Right atrium auricular region (tissue), 2 donors: ENCODE data around the gene VLDLR. TPM values are rescaled to one million over a fixed set of nuclear protein-coding genes. Genes with fewer than 3 reads are reported as not detected.

Experiments used
- DNase-seq: peaks from one replicate; pipeline ENCODE4 v3.0.0-alpha.2; 2019; ENCODE audit warnings: low spot score
- H3K27ac ChIP-seq, 2 donors: fragments of 200-600 bp; sonication (generic); 1 replicate in 1 of 2; 2 replicates in 1 of 2; pipeline ENCODE4 v1.5.1; 2016 to 2019
- H3K27me3 ChIP-seq, 2 donors: fragments of 200-600 bp; sonication (generic); one replicate each; pipeline versions ENCODE4 v1.5.1 to v1.6.0; 2017 to 2019
- H3K36me3 ChIP-seq: fragments of 200-600 bp; sonication (generic); one replicate; pipeline ENCODE4 v1.5.1; 2016
- H3K4me1 ChIP-seq, 2 donors: fragments of 200-600 bp; sonication (generic); one replicate each; pipeline versions ENCODE4 v1.5.1 to v1.6.0; 2017 to 2019
- H3K4me3 ChIP-seq, 2 donors: fragments of 200-600 bp; sonication (generic); 1 replicate in 1 of 2; 2 replicates in 1 of 2; pipeline ENCODE4 v1.5.1; 2017 to 2019; ENCODE audit warnings: mild to moderate bottlenecking in 1 of 2, moderate library complexity in 1 of 2
- H3K9me3 ChIP-seq, 2 donors: fragments of 200-600 bp; sonication (generic); one replicate each; pipeline ENCODE4 v1.5.1; 2019
- total RNA-seq, 2 donors: library from RNA; depleted of rRNA; stranded (reverse); fragments of >200 nt; gene quantifications; one replicate each; pipeline ENCODE4 v1.1.0, GENCODE V29; 2016
- TF ChIP-seq, protein P1 (sequence below), 2 donors: fragments of 200-600 bp; sonication (generic); IDR thresholded peaks; one replicate each; pipeline ENCODE4 v1.5.1; 2019; ENCODE audit warnings: antibody characterized with exemption in 2 of 2

The VLDLR gene
- total RNA-seq, 2 donors from 2014 or later, result 45.3 to 66.9 TPM

DNA sequence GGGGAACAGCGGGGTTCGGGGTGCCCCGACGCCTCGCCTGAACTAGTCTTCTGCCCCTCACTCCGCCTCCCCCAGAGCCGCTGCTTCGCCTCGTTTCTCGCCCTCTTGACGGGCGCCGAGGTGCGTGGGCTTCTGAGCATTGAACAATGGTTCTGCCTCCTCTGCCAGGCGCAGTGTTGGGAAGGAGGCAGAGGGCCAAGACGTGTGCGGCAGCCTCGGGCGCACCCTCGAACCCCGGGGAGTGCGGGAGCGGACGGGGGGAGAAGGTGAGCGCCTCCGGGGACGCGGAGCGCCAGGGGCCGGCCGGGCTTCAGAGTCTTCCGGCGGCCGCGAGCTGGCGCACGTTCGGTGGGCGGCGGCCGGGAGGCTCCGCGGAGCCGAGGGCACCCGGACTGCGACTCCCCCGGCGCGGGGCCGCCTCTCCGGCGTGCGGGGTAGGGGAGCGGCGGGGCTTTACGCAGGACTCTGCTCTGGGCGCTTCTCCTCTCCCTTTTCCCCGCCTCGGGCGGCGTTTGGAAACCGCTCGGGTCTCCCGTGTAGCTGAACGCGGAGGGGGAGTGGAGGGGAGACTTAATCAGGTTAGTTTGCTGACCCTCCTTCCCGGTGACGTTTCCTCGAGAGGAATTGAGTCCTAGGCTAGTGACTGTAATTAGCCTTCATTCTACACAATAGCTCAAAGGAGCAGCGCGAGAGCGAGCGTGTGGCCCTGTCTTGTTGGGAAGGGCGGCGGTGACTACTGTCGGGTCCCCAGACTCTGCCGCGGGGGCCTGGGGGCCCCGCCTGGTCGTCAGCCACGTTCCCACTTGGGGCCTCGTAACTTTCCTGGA, 1.1 kb downstream of the VLDLR start:
- peak overlapping the region; percentile 78 to 81 for H3K4me3 ChIP-seq
- no peaks in the 10 kb centered on the region for H3K9me3 ChIP-seq
- peak overlapping the region; percentile 90 to 97 for H3K27ac ChIP-seq
- no peak for DNase-seq
- no peaks in the 10 kb centered on the region for H3K27me3 ChIP-seq
- TF ChIP-seq, protein P1, sequence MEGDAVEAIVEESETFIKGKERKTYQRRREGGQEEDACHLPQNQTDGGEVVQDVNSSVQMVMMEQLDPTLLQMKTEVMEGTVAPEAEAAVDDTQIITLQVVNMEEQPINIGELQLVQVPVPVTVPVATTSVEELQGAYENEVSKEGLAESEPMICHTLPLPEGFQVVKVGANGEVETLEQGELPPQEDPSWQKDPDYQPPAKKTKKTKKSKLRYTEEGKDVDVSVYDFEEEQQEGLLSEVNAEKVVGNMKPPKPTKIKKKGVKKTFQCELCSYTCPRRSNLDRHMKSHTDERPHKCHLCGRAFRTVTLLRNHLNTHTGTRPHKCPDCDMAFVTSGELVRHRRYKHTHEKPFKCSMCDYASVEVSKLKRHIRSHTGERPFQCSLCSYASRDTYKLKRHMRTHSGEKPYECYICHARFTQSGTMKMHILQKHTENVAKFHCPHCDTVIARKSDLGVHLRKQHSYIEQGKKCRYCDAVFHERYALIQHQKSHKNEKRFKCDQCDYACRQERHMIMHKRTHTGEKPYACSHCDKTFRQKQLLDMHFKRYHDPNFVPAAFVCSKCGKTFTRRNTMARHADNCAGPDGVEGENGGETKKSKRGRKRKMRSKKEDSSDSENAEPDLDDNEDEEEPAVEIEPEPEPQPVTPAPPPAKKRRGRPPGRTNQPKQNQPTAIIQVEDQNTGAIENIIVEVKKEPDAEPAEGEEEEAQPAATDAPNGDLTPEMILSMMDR (IDR thresholded peaks at IDR 0.05), result no peak
- H3K4me1 ChIP-seq, result peaks cover 0 to 37% of the 10 kb centered on the region in 2 donors
- H3K36me3 ChIP-seq, result no peaks in the 10 kb centered on the region

DNA sequence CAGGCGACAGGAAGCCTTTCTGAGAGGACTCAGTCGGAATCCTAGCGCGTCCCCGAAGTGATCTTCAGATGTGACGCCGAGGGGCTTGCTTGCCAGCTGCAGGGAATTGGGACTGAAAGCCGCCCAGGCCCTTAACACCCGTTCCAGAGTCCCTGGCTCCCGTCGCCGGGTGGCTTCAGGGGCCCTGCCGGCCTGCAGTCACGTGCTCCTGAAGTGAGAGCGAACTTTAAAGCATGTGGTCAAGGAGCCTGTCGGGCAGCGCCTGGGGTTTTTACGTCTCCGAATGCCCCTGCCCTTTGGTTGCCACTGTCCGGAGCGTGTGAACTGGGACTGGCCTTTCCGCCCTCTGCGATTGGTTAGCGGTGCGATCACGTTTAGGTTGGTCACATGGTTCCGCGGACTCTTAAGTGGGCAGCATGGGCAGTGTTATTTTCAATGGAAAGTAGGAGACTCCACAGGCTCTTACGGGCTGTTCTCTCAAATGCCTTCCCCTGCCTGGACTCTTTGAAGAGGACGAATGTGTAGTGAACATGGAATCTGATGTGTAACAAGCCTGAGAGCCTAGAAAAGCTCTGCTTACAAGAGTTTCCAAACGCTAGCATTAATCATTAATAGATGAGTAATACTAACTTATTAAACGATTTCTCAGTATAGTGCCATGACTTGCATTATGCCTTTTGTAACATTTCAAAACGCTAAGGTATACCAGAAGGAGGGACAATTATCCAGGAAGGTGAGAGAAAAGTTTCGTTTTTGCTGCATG, 1.9 kb downstream of the VLDLR start:
- TF ChIP-seq, protein P1 (IDR thresholded peaks at IDR 0.05), result no peak
- no peaks in the 10 kb centered on the region for H3K27me3 ChIP-seq
- H3K9me3 ChIP-seq, result no peaks in the 10 kb centered on the region
- peaks cover 0 to 37% of the 10 kb centered on the region in 2 donors for H3K4me1 ChIP-seq
- peak overlapping the region; percentile 90 to 97 for H3K27ac ChIP-seq
- DNase-seq, result peak; percentile 85
- H3K36me3 ChIP-seq, result no peaks in the 10 kb centered on the region
- H3K4me3 ChIP-seq, result peak overlapping the region; percentile 78 to 81

DNA sequence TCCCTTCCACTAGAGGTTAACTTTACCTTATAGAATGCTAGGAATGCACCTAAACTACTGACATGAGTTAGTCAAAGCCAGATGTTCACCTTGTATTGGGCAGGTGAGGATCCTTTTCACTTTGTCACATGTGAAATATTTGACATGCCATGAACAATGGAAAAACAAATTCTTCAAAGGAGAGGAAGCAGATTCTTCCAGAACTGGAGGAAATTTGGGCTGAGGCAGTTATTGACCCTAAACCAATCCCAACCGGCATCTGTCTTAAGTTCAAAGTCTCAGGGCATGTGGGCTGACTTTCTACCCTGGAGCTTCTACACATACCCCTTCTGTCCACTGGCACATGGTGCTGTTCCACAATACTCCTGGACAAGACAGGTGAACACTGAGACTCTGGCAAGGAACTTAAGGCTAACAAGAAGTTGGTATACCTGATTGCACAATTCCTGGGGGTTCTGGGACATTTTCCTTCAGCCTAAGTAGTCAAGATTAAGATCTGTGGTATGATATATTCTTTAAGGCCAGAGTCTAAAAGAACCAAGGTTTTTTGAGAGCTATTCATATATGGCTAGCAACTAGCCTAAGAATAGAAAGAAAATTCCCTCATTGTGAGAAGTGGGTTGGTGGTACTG, 2.6 kb downstream of the VLDLR start:
- no peak for DNase-seq
- Histone ChIP-seq H3K9me3 (no peaks in the 10 kb centered on the region), H3K4me3 (peak overlapping the region in 1 of 2 donors; percentile 81), H3K27ac (peak overlapping the region; percentile 90 to 97), H3K4me1 (peaks cover 0 to 41% of the 10 kb centered on the region in 2 donors), H3K36me3 (no peaks in the 10 kb centered on the region), H3K27me3 (no peaks in the 10 kb centered on the region)
- TF ChIP-seq, protein P1 (IDR thresholded peaks at IDR 0.05), result no peak

DNA sequence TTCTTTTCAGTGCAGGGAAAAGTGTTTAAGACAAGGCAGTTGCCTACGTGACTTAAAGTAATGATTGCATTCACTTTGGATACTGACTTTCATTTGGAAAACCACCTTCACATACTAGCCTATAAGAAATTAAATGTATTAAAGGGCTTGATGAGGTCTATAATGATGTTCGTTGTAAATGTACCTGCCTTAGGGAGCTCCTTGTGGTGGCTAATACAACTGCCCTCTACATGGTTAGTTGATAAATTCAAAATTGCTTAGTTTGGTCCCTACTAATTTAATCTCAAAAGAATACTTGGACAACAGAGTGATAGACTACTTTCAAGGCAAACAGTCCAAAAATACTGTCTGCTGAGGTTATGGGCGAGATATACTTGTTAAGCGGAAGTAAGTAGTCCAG, 3.8 kb downstream of the VLDLR start:
- TF ChIP-seq, protein P1 (IDR thresholded peaks at IDR 0.05), result peak in 1 of 2 donors; percentile 14
- Histone ChIP-seq H3K36me3 (no peaks in the 10 kb centered on the region), H3K4me3 (no peak overlapping the region), H3K27me3 (no peaks in the 10 kb centered on the region), H3K27ac (peak overlapping the region; percentile 90 to 97), H3K9me3 (no peaks in the 10 kb centered on the region), H3K4me1 (peaks cover 0 to 46% of the 10 kb centered on the region in 2 donors)
- DNase-seq, result no peak

DNA sequence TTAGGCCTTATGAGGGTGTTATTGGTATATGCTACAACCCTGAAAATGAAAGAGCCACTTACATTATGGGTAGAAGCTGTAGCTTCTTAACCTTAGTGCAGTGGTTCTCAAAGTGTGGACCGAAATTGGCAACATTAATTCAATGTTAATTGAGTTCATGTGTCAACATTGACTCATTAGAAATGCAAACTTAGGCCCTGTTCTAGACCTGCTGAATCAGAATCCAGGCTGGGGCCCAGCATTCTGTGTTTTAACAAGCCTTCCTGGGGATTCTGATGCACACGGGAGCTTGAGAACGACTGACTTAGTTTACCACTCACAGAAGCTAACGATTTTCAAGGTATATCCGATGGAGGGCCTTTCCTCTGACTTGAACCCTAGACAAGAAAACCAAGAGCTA, 7.3 kb downstream of the VLDLR start:
- H3K27me3 ChIP-seq, result no peaks in the 10 kb centered on the region
- TF ChIP-seq, protein P1 (IDR thresholded peaks at IDR 0.05), result no peak
- no peaks in the 10 kb centered on the region for H3K36me3 ChIP-seq
- DNase-seq, result no peak
- H3K9me3 ChIP-seq, result no peaks in the 10 kb centered on the region
- peak overlapping the region; percentile 74 to 77 for H3K27ac ChIP-seq
- peaks cover 0 to 39% of the 10 kb centered on the region in 2 donors for H3K4me1 ChIP-seq
- H3K4me3 ChIP-seq, result no peak overlapping the region
